ENCODE measurements around the gene UBAC1. TPM values are rescaled to one million over a fixed set of nuclear protein-coding genes. Genes with fewer than 3 reads are reported as not detected.

Gene UBAC1
- total RNA-seq, 1 experiment from 2014 or later = 55.4 TPM

DNA sequence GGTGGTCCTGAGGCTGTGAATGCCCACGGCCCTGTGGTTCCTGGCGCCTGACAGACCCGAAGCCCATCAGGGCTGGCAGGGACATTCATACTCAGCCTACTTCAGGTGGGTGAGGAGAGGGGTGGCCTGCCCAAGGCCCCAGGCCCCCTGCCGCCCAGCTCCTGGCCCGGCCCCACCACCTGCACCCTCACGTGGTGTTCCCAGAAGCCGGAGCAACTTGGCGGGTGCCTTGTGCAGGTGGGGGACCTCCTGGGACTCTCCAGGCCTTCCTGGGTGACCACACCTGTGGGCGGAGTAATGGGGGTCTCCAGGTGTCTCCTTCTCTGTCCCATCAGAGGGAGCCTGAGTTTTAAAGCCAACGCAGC lies 36.8 kb upstream of the UBAC1 start:
- Mint-ChIP-seq H3K4me1 (ENCODE audit: low read depth, unreplicated experiment) (no peaks in the 10 kb centered on the region), H3K9me3 (ENCODE audit: unreplicated experiment) (no peaks in the 10 kb centered on the region), H3K27ac (ENCODE audit: unreplicated experiment) (no peak overlapping the region), H3K36me3 (ENCODE audit: insufficient read depth, unreplicated experiment) (peaks cover 8% of the 10 kb centered on the region), H3K4me3 (ENCODE audit: unreplicated experiment) (no peak overlapping the region), H3K27me3 (ENCODE audit: insufficient read depth, unreplicated experiment) (no peaks in the 10 kb centered on the region)
- Histone ChIP-seq H3K36me3 (ENCODE audit: control insufficient read depth, insufficient read depth, low read length) (no peaks in the 10 kb centered on the region; the same call in 1 of the 2 replicates), H3K4me1 (peaks cover 7% of the 10 kb centered on the region), H3K4me3 (ENCODE audit: low read depth, low read length) (no peak overlapping the region), H3K9me3 (no peaks in the 10 kb centered on the region), H3K27me3 (replicated peaks; ENCODE audit: control insufficient read depth, insufficient read depth, low read length) (no peaks in the 10 kb centered on the region)
- TF ChIP-seq, protein P1, sequence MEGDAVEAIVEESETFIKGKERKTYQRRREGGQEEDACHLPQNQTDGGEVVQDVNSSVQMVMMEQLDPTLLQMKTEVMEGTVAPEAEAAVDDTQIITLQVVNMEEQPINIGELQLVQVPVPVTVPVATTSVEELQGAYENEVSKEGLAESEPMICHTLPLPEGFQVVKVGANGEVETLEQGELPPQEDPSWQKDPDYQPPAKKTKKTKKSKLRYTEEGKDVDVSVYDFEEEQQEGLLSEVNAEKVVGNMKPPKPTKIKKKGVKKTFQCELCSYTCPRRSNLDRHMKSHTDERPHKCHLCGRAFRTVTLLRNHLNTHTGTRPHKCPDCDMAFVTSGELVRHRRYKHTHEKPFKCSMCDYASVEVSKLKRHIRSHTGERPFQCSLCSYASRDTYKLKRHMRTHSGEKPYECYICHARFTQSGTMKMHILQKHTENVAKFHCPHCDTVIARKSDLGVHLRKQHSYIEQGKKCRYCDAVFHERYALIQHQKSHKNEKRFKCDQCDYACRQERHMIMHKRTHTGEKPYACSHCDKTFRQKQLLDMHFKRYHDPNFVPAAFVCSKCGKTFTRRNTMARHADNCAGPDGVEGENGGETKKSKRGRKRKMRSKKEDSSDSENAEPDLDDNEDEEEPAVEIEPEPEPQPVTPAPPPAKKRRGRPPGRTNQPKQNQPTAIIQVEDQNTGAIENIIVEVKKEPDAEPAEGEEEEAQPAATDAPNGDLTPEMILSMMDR (IDR thresholded peaks at IDR 0.05; ENCODE audit: insufficient read depth in 1 of 2, low read depth in 1 of 2, low read length in 1 of 2, severe bottlenecking in 1 of 2, unreplicated experiment in 1 of 2) = no peak
- intact Hi-C loops (cut with micrococcal nuclease; ENCODE audit: unreplicated experiment) = no loop called here
- no TSS peak for BruUV-seq (replicated peaks)
- ChIA-PET POLR2A (no interaction called here), CTCF (no interaction called here)
- DNase-seq = no peak

- no peaks in the 10 kb centered on the region for H3K27me3 ChIP-seq (replicated peaks; ENCODE audit: control insufficient read depth, insufficient read depth, low read length)
- no peak overlapping the region for H3K27ac Mint-ChIP-seq (ENCODE audit: unreplicated experiment)
- CTCF ChIA-PET = no interaction called here
- H3K36me3 ChIP-seq (ENCODE audit: control insufficient read depth, insufficient read depth, low read length) = no peaks in the 10 kb centered on the region; the same call in 1 of the 2 replicates
- H3K4me3 Mint-ChIP-seq (ENCODE audit: unreplicated experiment) = no peak overlapping the region
- H3K4me1 Mint-ChIP-seq (ENCODE audit: low read depth, unreplicated experiment) = no peaks in the 10 kb centered on the region
- H3K9me3 Mint-ChIP-seq (ENCODE audit: unreplicated experiment) = no peaks in the 10 kb centered on the region
- no peak for DNase-seq
- POLR2A ChIA-PET = no interaction called here
- no TSS peak for BruUV-seq (replicated peaks)
- TF ChIP-seq, protein P1 (IDR thresholded peaks at IDR 0.05; ENCODE audit: insufficient read depth in 1 of 2, low read depth in 1 of 2, low read length in 1 of 2, severe bottlenecking in 1 of 2, unreplicated experiment in 1 of 2) = no peak
- no peaks in the 10 kb centered on the region for H3K9me3 ChIP-seq
- H3K27me3 Mint-ChIP-seq (ENCODE audit: insufficient read depth, unreplicated experiment) = no peaks in the 10 kb centered on the region
- no peak overlapping the region for H3K4me3 ChIP-seq (ENCODE audit: low read depth, low read length)
- intact Hi-C loops (cut with micrococcal nuclease; ENCODE audit: unreplicated experiment) = no loop called here
- H3K36me3 Mint-ChIP-seq (ENCODE audit: insufficient read depth, unreplicated experiment) = peaks cover 8% of the 10 kb centered on the region
- peaks cover 14% of the 10 kb centered on the region for H3K4me1 ChIP-seq
Observed at GRCh38 chr9:135997090-135998015, 36.2 kb upstream of the UBAC1 start.

- Histone ChIP-seq H3K36me3 (ENCODE audit: control insufficient read depth, insufficient read depth, low read length) (no peaks in the 10 kb centered on the region; the same call in 1 of the 2 replicates), H3K27me3 (replicated peaks; ENCODE audit: control insufficient read depth, insufficient read depth, low read length) (no peaks in the 10 kb centered on the region), H3K4me3 (ENCODE audit: low read depth, low read length) (no peak overlapping the region), H3K9me3 (no peaks in the 10 kb centered on the region), H3K4me1 (peaks cover 16% of the 10 kb centered on the region)
- TF ChIP-seq, protein P1 (IDR thresholded peaks at IDR 0.05; ENCODE audit: insufficient read depth in 1 of 2, low read depth in 1 of 2, low read length in 1 of 2, severe bottlenecking in 1 of 2, unreplicated experiment in 1 of 2) = no peak
- H3K4me1 Mint-ChIP-seq (ENCODE audit: low read depth, unreplicated experiment) = no peaks in the 10 kb centered on the region
- no peaks in the 10 kb centered on the region for H3K9me3 Mint-ChIP-seq (ENCODE audit: unreplicated experiment)
- no peak overlapping the region for H3K27ac Mint-ChIP-seq (ENCODE audit: unreplicated experiment)
- H3K27me3 Mint-ChIP-seq (ENCODE audit: insufficient read depth, unreplicated experiment) = no peaks in the 10 kb centered on the region
- no peak for DNase-seq
- intact Hi-C loops (cut with micrococcal nuclease; ENCODE audit: unreplicated experiment) = no loop called here
- no peaks in the 10 kb centered on the region for H3K36me3 Mint-ChIP-seq (ENCODE audit: insufficient read depth, unreplicated experiment)
- POLR2A ChIA-PET = no interaction called here
- CTCF ChIA-PET = no interaction called here
- no peak overlapping the region for H3K4me3 Mint-ChIP-seq (ENCODE audit: unreplicated experiment)
- BruUV-seq (replicated peaks) = no TSS peak
Observed at GRCh38 chr9:135995816-135996215, 34.6 kb upstream of the UBAC1 start.

Data from Caco-2 (cell line).